CD4-positive, alpha-beta T cell (primary cell): ENCODE results near the gene TEX2. TPM values are rescaled to one million over a fixed set of nuclear protein-coding genes. Genes with fewer than 3 reads are reported as not detected.
A peak's percentile ranks its signal among the peaks of the same experiment; 100 is the strongest.

Source experiments
- ATAC-seq: fragments of 200-7000 bp; cut with Tn5 transposase; one replicate; pipeline ENCODE4 v1.10.0; 2022; ENCODE audit warnings: mild to moderate bottlenecking; ENCODE audit not compliant: poor library complexity
- CTCF ChIA-PET: fragments of 350-600 bp; sonication (Branson Sonifier 250); formaldehyde crosslinking; loops from one replicate; lab custom pipeline; 2021; ENCODE audit warnings: antibody characterized with exemption, inconsistent platforms; lab: Charles Lee
- POLR2A ChIA-PET: fragments of 350-600 bp; sonication (Branson Sonifier 250); formaldehyde crosslinking; loops from one replicate; lab custom pipeline; 2021; ENCODE audit warnings: antibody characterized with exemption, inconsistent platforms; lab: Charles Lee
- DNase-seq, 14 experiments: peaks; one replicate each; pipeline ENCODE4 v3.0.0-alpha.2; 2013 to 2020; ENCODE audit warnings: mixed read lengths in 2 of 14
- H3K27ac ChIP-seq, 2 donors: one replicate each; pipeline versions ENCODE4 v1.5.1 to v1.7.0; 2013; ENCODE audit warnings: low read length in 2 of 2, low read depth in 1 of 2, mild to moderate bottlenecking in 1 of 2
- H3K27me3 ChIP-seq, 2 experiments: 1 replicate in 1 of 2; 2 replicates in 1 of 2; pipeline versions ENCODE4 v1.6.1 to v1.7.0; 2013; ENCODE audit warnings: low read length in 2 of 2, control low read depth in 1 of 2, mild to moderate bottlenecking in 1 of 2, moderate library complexity in 1 of 2; ENCODE audit not compliant: insufficient read depth in 2 of 2, control insufficient read depth in 1 of 2
- H3K36me3 ChIP-seq: one replicate; pipeline ENCODE4 v1.6.1; 2013; ENCODE audit warnings: low read length, control low read depth; ENCODE audit not compliant: insufficient read depth
- H3K4me1 ChIP-seq: one replicate; pipeline ENCODE4 v1.6.1; 2013; ENCODE audit warnings: low read length, control low read depth; ENCODE audit not compliant: insufficient read depth
- H3K4me3 ChIP-seq: one replicate; pipeline ENCODE4 v1.5.1; 2013; ENCODE audit warnings: mild to moderate bottlenecking, low read length, moderate library complexity
- H3K9me3 ChIP-seq, 2 experiments: 1 replicate in 1 of 2; 2 replicates in 1 of 2; pipeline versions ENCODE4 v1.6.1 to v1.7.0; 2013; ENCODE audit warnings: low read length in 2 of 2, mild to moderate bottlenecking in 2 of 2, control low read depth in 1 of 2, moderate library complexity in 1 of 2; ENCODE audit not compliant: control insufficient read depth in 1 of 2, insufficient read depth in 1 of 2
- H3K27ac Mint-ChIP-seq: one replicate; pipeline ENCODE4 v1.8.0; 2020; ENCODE audit warnings: mixed read lengths
- H3K27me3 Mint-ChIP-seq: one replicate; pipeline ENCODE4 v1.8.0; 2021; ENCODE audit warnings: mixed read lengths
- H3K36me3 Mint-ChIP-seq: one replicate; pipeline ENCODE4 v1.8.0; 2021; ENCODE audit warnings: low read depth, mixed read lengths
- H3K4me1 Mint-ChIP-seq: one replicate; pipeline ENCODE4 v1.8.0; 2021; ENCODE audit warnings: low read depth, mixed read lengths
- H3K4me3 Mint-ChIP-seq: one replicate; pipeline ENCODE4 v1.8.0; 2020; ENCODE audit warnings: mild to moderate bottlenecking, mixed read lengths
- H3K9me3 Mint-ChIP-seq: one replicate; pipeline ENCODE4 v1.8.0; 2020; ENCODE audit warnings: mixed read lengths
- intact Hi-C, 2 experiments: fragments of 100-400 bp; cut with DNase I in 1 of 2; cut with micrococcal nuclease in 1 of 2; formaldehyde crosslinking; loops; one replicate each; pipeline versions ENCODE4 v1.15.1 to v1.9.0; 2023 to 2025; cut with DNase I, micrococcal nuclease
- total RNA-seq, 174 experiments: library from RNA in 2 of 174; stranded (reverse) in 2 of 174; gene quantifications; one replicate each; pipeline ENCODE4 v1.2.3 and lab custom pipeline; 2021 to 2026
- TF ChIP-seq, protein P1 (sequence below): fragments of 200-600 bp; IDR thresholded peaks from one replicate; pipeline ENCODE4 v1.8.0; 2022; ENCODE audit warnings: antibody characterized with exemption, mild to moderate bottlenecking

TEX2 gene
- total RNA-seq, 2 experiments from 2014 or later = 8.6 to 8.9 TPM

GRCh38 chr17:64177311-64178010 is 85.6 kb downstream of the TEX2 start:
- Histone ChIP-seq H3K27ac (no peak overlapping the region), H3K36me3 (peaks cover 23% of the 10 kb centered on the region), H3K27me3 (no peaks in the 10 kb centered on the region), H3K4me1 (peaks cover 2% of the 10 kb centered on the region), H3K9me3 (peaks cover 0 to 5% of the 10 kb centered on the region in 2 experiments), H3K4me3 (no peak overlapping the region)
- ATAC-seq (no peak), DNase-seq (no peak)
- H3K9me3 Mint-ChIP-seq = no peaks in the 10 kb centered on the region
- H3K4me1 Mint-ChIP-seq = no peaks in the 10 kb centered on the region
- CTCF ChIA-PET = no interaction called here
- TF ChIP-seq, protein P1, sequence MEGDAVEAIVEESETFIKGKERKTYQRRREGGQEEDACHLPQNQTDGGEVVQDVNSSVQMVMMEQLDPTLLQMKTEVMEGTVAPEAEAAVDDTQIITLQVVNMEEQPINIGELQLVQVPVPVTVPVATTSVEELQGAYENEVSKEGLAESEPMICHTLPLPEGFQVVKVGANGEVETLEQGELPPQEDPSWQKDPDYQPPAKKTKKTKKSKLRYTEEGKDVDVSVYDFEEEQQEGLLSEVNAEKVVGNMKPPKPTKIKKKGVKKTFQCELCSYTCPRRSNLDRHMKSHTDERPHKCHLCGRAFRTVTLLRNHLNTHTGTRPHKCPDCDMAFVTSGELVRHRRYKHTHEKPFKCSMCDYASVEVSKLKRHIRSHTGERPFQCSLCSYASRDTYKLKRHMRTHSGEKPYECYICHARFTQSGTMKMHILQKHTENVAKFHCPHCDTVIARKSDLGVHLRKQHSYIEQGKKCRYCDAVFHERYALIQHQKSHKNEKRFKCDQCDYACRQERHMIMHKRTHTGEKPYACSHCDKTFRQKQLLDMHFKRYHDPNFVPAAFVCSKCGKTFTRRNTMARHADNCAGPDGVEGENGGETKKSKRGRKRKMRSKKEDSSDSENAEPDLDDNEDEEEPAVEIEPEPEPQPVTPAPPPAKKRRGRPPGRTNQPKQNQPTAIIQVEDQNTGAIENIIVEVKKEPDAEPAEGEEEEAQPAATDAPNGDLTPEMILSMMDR = no peak
- no peak overlapping the region for H3K4me3 Mint-ChIP-seq
- H3K27me3 Mint-ChIP-seq = no peaks in the 10 kb centered on the region
- intact Hi-C loops = no loop called here
- no peak overlapping the region for H3K27ac Mint-ChIP-seq
- peaks cover 41% of the 10 kb centered on the region for H3K36me3 Mint-ChIP-seq
- POLR2A ChIA-PET = interaction anchor here (1.0 to 2.5 kb wide), 2 partner anchors 32 to 82 kb away, joined by 3 to 7 read pairs; no protein-coding TSS in a partner anchor

- no peaks in the 10 kb centered on the region for H3K27me3 Mint-ChIP-seq
- peaks cover 40% of the 10 kb centered on the region for H3K36me3 Mint-ChIP-seq
- Histone ChIP-seq H3K4me3 (no peak overlapping the region), H3K27ac (no peak overlapping the region), H3K36me3 (peaks cover 23% of the 10 kb centered on the region), H3K4me1 (peaks cover 2% of the 10 kb centered on the region), H3K9me3 (peaks cover 0 to 5% of the 10 kb centered on the region in 2 experiments), H3K27me3 (no peaks in the 10 kb centered on the region)
- TF ChIP-seq, protein P1 = no peak
- CTCF ChIA-PET = interaction anchor here (0.8 kb wide), 1 partner anchor 258 kb away, joined by 3 read pairs; the partner anchor contains the start of gene GH1
- DNase-seq (no peak), ATAC-seq (no peak)
- H3K9me3 Mint-ChIP-seq = no peaks in the 10 kb centered on the region
- H3K4me1 Mint-ChIP-seq = no peaks in the 10 kb centered on the region
- no peak overlapping the region for H3K4me3 Mint-ChIP-seq
- no peak overlapping the region for H3K27ac Mint-ChIP-seq
- POLR2A ChIA-PET = interaction anchor here (1.0 kb wide), 1 partner anchor 31 kb away, joined by 3 read pairs; no protein-coding TSS in a partner anchor
- intact Hi-C loops = no loop called here
Observed at GRCh38 chr17:64176556-64176955, 86.5 kb downstream of the TEX2 start.

DNA sequence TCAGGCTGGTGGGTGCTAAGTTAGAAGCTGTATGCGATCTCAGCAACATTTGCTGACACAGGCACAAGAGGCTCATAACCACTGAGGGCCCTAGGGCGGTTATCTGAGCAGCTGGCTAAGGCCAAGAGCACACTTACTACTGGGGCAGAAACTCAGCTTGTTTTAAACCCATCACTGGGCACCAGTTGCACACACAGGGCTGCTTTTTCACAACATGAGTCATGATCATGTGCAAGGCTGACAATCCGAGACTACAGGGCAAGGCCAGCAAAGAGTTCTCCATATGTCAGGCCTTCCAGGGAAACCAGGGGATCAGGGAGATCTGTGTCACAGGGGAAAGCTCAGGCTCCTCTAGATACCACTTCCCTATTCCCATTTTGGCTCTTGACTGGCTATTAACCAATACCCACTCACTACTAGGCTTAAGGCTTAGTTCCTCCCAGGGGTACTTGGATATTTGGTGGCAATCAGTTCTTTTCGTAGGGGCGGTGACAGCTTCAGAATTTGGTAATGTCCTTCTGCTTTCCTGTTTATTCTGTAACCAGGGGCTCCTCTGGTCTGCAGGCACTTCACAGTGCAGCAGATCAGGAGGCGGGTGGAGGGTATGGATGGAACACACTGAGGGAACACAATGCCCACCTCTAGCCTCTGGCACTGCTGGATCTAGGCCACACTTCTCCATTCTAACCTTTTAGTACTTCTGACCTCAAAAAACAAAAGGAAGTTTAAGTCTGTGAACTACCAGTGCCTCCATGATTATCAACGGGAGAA is 88.2 kb downstream of the TEX2 start:
- no peak overlapping the region for H3K4me3 ChIP-seq
- intact Hi-C loops = no loop called here
- no peaks in the 10 kb centered on the region for H3K9me3 Mint-ChIP-seq
- no peaks in the 10 kb centered on the region for H3K4me1 Mint-ChIP-seq
- peaks cover 46% of the 10 kb centered on the region for H3K36me3 Mint-ChIP-seq
- peaks cover 0 to 5% of the 10 kb centered on the region in 2 experiments for H3K9me3 ChIP-seq
- H3K27ac ChIP-seq = no peak overlapping the region
- no peaks in the 10 kb centered on the region for H3K27me3 Mint-ChIP-seq
- ChIA-PET CTCF (no interaction called here), POLR2A (no interaction called here)
- no peak overlapping the region for H3K4me3 Mint-ChIP-seq
- H3K27me3 ChIP-seq = no peaks in the 10 kb centered on the region
- TF ChIP-seq, protein P1 = no peak
- peak in 3 of 14 experiments; percentile 12 to 77 (median 68) for DNase-seq
- ATAC-seq = no peak
- no peak overlapping the region for H3K27ac Mint-ChIP-seq
- H3K36me3 ChIP-seq = peaks cover 23% of the 10 kb centered on the region
- H3K4me1 ChIP-seq = peaks cover 2% of the 10 kb centered on the region
